Large intestine (tissue), 12 donors: ENCODE measurements around the gene LRRK1. TPM values are rescaled to one million over a fixed set of nuclear protein-coding genes. Genes with fewer than 3 reads are reported as not detected.
A peak's percentile ranks its signal among the peaks of the same experiment; 100 is the strongest.

ENCODE experiments used
- DNase-seq, 2 donors: peaks; one replicate each; pipeline versions ENCODE4 v3.0.0 to v3.0.0-alpha.2; 2013
- H3K27ac ChIP-seq: one replicate; pipeline ENCODE4 v1.5.1; 2013; ENCODE audit warnings: low read length
- H3K27me3 ChIP-seq: 2 replicates; pipeline ENCODE4 v1.6.1; 2013; ENCODE audit warnings: low read length; ENCODE audit not compliant: control insufficient read depth, insufficient read depth
- H3K36me3 ChIP-seq: 2 replicates; pipeline ENCODE4 v1.6.1; 2013; ENCODE audit warnings: low read length; ENCODE audit not compliant: control insufficient read depth, insufficient read depth
- H3K4me1 ChIP-seq: one replicate; pipeline ENCODE4 v1.6.1; 2013; ENCODE audit warnings: low read length; ENCODE audit not compliant: control insufficient read depth, insufficient read depth
- H3K4me3 ChIP-seq: one replicate; pipeline ENCODE4 v1.5.1; 2013; ENCODE audit warnings: low read length
- H3K9me3 ChIP-seq: one replicate; pipeline ENCODE4 v1.6.1; 2013; ENCODE audit warnings: mild to moderate bottlenecking, low read depth, low read length, moderate library complexity; ENCODE audit not compliant: control insufficient read depth
- WGBS: methylation state at CpG from one replicate; pipeline ENCODE4 v1.1.5; 2013; ENCODE audit warnings: low lambda C conversion rate; ENCODE audit not compliant: insufficient coverage; 5-methylcytosine and 5-hydroxymethylcytosine counted together
- long read RNA-seq, 11 donors: transcript quantifications; one replicate each; lab custom pipeline, GENCODE V29; 2026
- polyA plus RNA-seq: library from polyadenylated mRNA; unstranded; fragments of 120-200 nt; gene quantifications from one replicate; pipeline ENCODE4 v1.2.1, GENCODE V29; 2013

The LRRK1 gene, protein sequence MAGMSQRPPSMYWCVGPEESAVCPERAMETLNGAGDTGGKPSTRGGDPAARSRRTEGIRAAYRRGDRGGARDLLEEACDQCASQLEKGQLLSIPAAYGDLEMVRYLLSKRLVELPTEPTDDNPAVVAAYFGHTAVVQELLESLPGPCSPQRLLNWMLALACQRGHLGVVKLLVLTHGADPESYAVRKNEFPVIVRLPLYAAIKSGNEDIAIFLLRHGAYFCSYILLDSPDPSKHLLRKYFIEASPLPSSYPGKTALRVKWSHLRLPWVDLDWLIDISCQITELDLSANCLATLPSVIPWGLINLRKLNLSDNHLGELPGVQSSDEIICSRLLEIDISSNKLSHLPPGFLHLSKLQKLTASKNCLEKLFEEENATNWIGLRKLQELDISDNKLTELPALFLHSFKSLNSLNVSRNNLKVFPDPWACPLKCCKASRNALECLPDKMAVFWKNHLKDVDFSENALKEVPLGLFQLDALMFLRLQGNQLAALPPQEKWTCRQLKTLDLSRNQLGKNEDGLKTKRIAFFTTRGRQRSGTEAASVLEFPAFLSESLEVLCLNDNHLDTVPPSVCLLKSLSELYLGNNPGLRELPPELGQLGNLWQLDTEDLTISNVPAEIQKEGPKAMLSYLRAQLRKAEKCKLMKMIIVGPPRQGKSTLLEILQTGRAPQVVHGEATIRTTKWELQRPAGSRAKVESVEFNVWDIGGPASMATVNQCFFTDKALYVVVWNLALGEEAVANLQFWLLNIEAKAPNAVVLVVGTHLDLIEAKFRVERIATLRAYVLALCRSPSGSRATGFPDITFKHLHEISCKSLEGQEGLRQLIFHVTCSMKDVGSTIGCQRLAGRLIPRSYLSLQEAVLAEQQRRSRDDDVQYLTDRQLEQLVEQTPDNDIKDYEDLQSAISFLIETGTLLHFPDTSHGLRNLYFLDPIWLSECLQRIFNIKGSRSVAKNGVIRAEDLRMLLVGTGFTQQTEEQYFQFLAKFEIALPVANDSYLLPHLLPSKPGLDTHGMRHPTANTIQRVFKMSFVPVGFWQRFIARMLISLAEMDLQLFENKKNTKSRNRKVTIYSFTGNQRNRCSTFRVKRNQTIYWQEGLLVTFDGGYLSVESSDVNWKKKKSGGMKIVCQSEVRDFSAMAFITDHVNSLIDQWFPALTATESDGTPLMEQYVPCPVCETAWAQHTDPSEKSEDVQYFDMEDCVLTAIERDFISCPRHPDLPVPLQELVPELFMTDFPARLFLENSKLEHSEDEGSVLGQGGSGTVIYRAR (N-terminal part only)
- polyA plus RNA-seq: 4.2 TPM
- long read RNA-seq, donor 1: 0 reads
- long read RNA-seq, donor 2, partial matches to known transcripts: 0 of 7 reads
- long read RNA-seq, donor 2, other reads (novel, unspliced or antisense): 7 of 7 reads
- long read RNA-seq, donor 3: 0 reads
- long read RNA-seq, donor 4: 0 reads
- long read RNA-seq, donor 5: 0 reads
- long read RNA-seq, donor 6: 0 reads
- long read RNA-seq, donor 7: 0 reads
- long read RNA-seq, donor 8: 0 reads
- long read RNA-seq, donor 9: 0 reads
- long read RNA-seq, donor 10, partial matches to known transcripts: 0 of 14 reads
- long read RNA-seq, donor 10, other reads (novel, unspliced or antisense): 11 of 14 reads
- long read RNA-seq, donor 11, partial matches to known transcripts: 0 of 1 reads
- long read RNA-seq, donor 11, other reads (novel, unspliced or antisense): 0 of 1 reads

DNA sequence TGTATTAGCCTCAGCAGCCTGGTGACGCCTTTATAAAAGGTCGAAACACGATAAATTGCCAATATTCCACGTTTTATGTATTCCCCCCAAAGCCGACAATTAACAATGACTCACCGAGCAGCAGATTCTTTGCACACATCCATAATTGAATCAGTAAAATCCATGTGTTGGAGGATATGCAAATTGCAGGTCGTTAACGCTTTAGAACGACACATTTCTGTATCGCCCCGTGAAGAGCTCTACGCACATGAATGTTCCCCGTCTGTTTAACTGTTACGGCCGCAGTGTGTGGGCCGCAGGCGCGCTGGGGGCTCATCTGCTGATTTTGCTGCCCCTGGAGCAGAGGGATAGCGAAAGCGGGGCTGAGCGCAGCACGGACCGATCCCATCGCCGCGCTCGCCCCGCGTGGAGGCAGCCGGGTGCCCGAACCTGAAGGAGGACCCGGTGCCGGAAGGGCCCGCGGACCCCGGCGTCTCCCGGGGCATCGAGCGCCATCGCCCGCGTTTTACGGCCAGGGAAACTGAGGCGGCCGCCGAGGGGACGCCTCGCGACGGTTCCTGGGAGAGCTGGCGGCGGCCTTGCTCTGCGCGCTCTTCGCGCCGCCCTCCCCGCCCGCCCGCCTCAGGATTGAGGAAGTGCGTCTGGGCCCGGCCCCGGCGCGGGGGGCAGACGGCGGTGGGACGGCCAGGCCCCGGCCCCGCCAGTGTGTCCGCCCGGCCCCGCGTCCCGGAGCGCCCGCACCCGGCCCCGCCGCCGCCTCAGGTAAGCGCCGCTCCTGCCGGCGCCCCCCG lies at the start of gene LRRK1:
LRRK1 (plus strand) TSS at position 668 of the 791 bp plus-strand sequence. CDS start 5,276 bp downstream, outside the sequence.
- Histone ChIP-seq H3K4me1 (peaks cover 4% of the 10 kb centered on the region), H3K9me3 (no peaks in the 10 kb centered on the region), H3K27ac (no peak within 1 kb of the TSS), H3K36me3 (peaks cover 2% of the 10 kb centered on the region), H3K27me3 (peaks cover 36% of the 10 kb centered on the region), H3K4me3 (peak within 1 kb of the TSS; percentile 57)
- peak; percentile 38 to 61 for DNase-seq
- 12% methylated on average over 4 of the region's 87 CpGs for WGBS

DNA sequence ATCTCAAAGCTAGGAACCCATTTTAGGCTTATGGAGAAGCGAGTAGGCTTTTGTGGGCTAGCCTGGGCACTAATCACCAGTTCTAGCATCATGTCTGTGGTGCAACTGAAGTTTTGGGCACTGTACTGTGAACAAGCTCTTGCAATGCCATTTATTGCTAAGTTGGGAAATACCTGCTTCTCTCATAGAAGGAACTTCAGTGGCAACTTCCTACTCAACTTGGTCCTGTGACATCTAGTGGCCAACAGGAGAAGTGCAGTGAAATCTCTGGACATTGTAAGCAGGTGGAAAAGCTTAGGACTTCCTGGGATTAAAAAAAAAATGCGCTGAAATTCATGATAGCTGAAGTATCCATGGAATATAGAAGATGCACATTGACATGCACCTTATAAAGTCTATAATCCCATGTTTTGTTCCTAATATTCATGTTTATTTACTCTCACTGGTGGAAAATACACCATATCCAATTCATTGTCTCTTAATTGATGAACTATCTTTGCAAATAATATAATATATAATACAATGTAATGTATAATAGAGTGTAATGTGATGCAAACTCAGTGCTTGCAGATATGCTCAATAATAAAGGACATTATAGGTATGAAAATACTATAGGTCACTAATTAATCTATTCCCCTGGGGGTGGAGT lies 46.0 kb upstream of the LRRK1 start:
- WGBS: no CpG with 5 or more reads among the region's 2 CpGs
- peak; percentile 69 to 70 for DNase-seq
- no peaks in the 10 kb centered on the region for H3K4me1 ChIP-seq
- H3K9me3 ChIP-seq: no peaks in the 10 kb centered on the region
- H3K27me3 ChIP-seq: peaks cover 36% of the 10 kb centered on the region
- H3K27ac ChIP-seq: no peak overlapping the region
- H3K4me3 ChIP-seq: no peak overlapping the region
- no peaks in the 10 kb centered on the region for H3K36me3 ChIP-seq

DNA sequence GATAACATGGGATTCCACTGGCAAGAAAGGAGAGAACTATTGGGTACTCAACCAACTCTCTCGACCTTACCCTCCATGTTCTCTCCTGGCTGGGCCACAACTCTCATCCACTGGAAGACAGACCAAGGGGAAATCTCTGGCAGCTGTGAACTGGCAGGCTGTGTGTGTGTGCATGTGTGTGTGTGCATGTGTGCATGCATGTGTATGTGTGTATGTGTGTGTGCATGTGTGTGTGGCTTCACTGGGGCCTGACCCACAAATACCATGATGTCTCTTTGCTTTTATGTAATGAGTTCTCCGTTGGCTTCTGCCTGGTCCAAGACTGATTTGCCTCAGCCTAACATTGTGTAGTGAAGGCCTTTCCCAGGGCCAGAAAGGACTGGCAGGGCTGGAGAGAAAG lies 43.7 kb upstream of the LRRK1 start:
- no peaks in the 10 kb centered on the region for H3K36me3 ChIP-seq
- DNase-seq: no peak
- no peak overlapping the region for H3K27ac ChIP-seq
- no peak overlapping the region for H3K4me3 ChIP-seq
- H3K9me3 ChIP-seq: no peaks in the 10 kb centered on the region
- H3K27me3 ChIP-seq: peaks cover 45% of the 10 kb centered on the region
- H3K4me1 ChIP-seq: no peaks in the 10 kb centered on the region
- no CpG with 5 or more reads among the region's 2 CpGs for WGBS

DNA sequence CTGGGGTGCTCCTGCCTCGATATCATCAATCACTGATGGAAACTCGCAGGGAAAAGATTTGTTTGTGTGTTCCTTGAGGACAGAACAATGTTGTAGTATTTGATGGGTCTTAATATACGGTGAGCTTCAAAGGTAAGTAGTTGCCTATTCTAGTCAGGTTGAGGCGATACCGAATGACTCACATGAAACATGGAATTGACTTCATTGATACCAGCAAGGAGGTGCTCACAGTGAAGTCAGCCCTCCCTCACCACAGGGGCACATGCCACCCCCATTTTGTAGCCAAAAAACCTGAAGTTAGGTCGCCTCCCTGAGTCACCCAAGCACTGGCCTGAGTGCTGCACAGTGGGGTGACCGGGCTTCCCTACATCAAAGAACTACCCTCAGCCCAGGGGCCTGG lies 43.2 kb upstream of the LRRK1 start:
- Histone ChIP-seq H3K27me3 (peaks cover 49% of the 10 kb centered on the region), H3K4me1 (no peaks in the 10 kb centered on the region), H3K4me3 (no peak overlapping the region), H3K36me3 (no peaks in the 10 kb centered on the region), H3K27ac (no peak overlapping the region), H3K9me3 (no peaks in the 10 kb centered on the region)
- 80% methylated on average over 1 of the region's 7 CpGs for WGBS
- DNase-seq: no peak

DNA sequence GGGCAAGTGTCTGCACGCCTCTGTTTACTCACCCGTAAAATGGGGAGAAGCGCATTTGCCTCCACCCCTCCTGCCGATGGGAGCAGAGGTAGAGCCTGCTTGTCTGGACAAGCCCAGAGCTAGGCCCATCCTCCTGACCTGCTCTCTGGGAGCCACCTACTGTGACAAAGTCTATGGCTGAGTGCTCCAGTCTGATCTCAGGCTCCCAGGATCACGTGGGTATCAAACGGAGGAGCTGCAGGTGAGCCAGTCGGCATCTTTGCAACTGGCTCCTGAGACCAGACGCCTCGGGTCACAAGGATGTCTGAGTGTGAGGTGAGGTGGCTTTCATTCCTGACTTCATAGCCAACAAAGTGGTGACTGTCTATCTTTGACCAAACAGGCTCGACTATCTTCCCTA lies 41.6 kb upstream of the LRRK1 start:
- Histone ChIP-seq H3K27ac (no peak overlapping the region), H3K27me3 (peaks cover 63% of the 10 kb centered on the region), H3K36me3 (no peaks in the 10 kb centered on the region), H3K9me3 (no peaks in the 10 kb centered on the region), H3K4me1 (no peaks in the 10 kb centered on the region), H3K4me3 (no peak overlapping the region)
- DNase-seq: no peak
- no CpG with 5 or more reads among the region's 10 CpGs for WGBS

DNA sequence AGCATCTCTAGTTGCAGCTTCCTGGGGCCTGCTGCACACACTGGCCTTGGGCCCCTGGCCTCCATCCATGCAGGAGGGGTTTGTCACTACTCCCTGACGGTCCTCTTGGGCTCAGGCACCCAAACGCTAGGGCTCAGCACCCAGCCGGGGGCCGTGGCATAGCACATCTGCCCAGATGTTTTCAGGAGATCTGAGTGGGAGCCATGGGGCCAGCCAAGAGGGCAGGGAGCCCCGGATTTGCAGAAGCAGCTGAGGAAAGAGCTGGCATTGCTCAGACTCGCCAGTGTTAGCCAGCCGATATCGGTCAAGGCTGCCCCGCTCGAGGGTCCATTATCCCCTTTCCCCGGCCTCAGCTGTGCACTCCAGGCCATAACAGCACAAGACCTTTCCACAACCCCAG lies 41.0 kb upstream of the LRRK1 start:
- Histone ChIP-seq H3K4me1 (no peaks in the 10 kb centered on the region), H3K27me3 (peaks cover 65% of the 10 kb centered on the region), H3K4me3 (no peak overlapping the region), H3K36me3 (no peaks in the 10 kb centered on the region), H3K27ac (no peak overlapping the region), H3K9me3 (no peaks in the 10 kb centered on the region)
- no peak for DNase-seq
- WGBS: no CpG with 5 or more reads among the region's 11 CpGs

DNA sequence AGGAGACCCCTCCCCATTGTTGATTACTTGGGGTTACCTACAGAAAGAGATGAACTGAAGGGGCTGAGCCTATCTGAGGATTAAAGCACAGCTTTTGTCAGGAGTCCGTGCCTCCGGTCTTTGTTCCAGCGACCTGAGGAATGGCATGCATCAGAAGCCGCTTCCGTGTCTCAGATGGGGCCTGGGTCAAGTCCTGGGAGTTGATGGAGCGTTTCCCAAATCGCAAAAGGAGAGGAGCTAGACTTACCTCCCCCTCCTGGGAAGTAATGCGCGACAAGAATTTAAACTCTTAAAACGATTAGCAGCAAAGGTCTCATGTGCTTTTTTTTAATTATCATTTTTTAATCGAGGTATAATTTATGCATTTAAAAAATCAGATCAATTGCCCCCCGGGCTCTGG lies 40.5 kb upstream of the LRRK1 start:
- DNase-seq: no peak
- no peak overlapping the region for H3K27ac ChIP-seq
- H3K36me3 ChIP-seq: no peaks in the 10 kb centered on the region
- no CpG with 5 or more reads among the region's 12 CpGs for WGBS
- H3K4me3 ChIP-seq: no peak overlapping the region
- H3K9me3 ChIP-seq: no peaks in the 10 kb centered on the region
- no peaks in the 10 kb centered on the region for H3K4me1 ChIP-seq
- H3K27me3 ChIP-seq: peaks cover 68% of the 10 kb centered on the region

DNA sequence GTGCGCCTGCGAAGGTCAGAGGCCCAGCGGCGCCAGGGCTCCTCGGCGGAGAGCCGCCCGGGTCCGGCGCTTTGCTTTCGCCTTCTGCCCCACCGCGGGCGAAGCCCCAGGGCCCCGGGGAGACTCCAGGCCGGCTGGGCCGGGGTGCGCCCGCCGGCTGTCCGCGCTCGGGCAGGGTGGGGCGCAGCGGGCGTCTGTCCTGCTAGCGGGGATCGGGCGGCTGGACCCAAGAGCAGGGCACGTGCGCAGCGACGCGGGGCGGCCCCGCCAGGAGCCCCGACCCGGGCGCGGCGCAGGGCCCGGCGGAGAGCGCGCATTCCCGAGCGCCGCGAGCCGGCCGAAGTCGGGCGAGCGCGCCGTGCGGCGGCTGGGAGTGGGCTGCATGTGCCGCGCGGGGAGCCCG lies 40.1 kb upstream of the LRRK1 start:
- H3K9me3 ChIP-seq: no peaks in the 10 kb centered on the region
- H3K27ac ChIP-seq: no peak overlapping the region
- DNase-seq: no peak
- peaks cover 67% of the 10 kb centered on the region for H3K27me3 ChIP-seq
- H3K4me3 ChIP-seq: no peak overlapping the region
- no peaks in the 10 kb centered on the region for H3K36me3 ChIP-seq
- no CpG with 5 or more reads among the region's 62 CpGs for WGBS
- no peaks in the 10 kb centered on the region for H3K4me1 ChIP-seq
